Loucy (cell line): Measurements from ENCODE around the gene JAKMIP3.

Experiments used
- H2AFZ ChIP-seq: fragments of 200-600 bp; sonication (generic); 2 replicates; pipeline ENCODE4 v1.6.0; 2016; ENCODE audit warnings: antibody characterized with exemption, mild to moderate bottlenecking, low read length, moderate library complexity
- H3F3A ChIP-seq: fragments of 200-600 bp; 2 replicates; pipeline ENCODE4 v1.6.0; 2016; ENCODE audit warnings: antibody characterized with exemption, low read depth, mild to moderate bottlenecking
- H3K27me3 ChIP-seq: fragments of 200-600 bp; sonication (generic); 2 replicates; pipeline ENCODE4 v1.6.1; 2014; ENCODE audit warnings: low read length, mild to moderate bottlenecking; ENCODE audit not compliant: insufficient read depth, poor library complexity, severe bottlenecking
- H3K36me3 ChIP-seq: fragments of 200-600 bp; sonication (generic); 2 replicates; pipeline ENCODE4 v1.6.1; 2016; ENCODE audit warnings: low read length; ENCODE audit not compliant: insufficient read depth
- H3K4me1 ChIP-seq: fragments of 200-600 bp; sonication (generic); 2 replicates; pipeline ENCODE4 v1.5.1; 2014; ENCODE audit warnings: low read length, mild to moderate bottlenecking; ENCODE audit not compliant: insufficient read depth, poor library complexity, severe bottlenecking
- H3K4me2 ChIP-seq: fragments of 200-600 bp; sonication (generic); 2 replicates; pipeline ENCODE4 v1.6.0; 2014; ENCODE audit warnings: antibody characterized with exemption, low read length, low read depth, mild to moderate bottlenecking; ENCODE audit not compliant: poor library complexity, severe bottlenecking
- H3K4me3 ChIP-seq: fragments of 200-600 bp; sonication (generic); 2 replicates; pipeline ENCODE4 v1.5.1; 2014; ENCODE audit warnings: low read length, mild to moderate bottlenecking, mixed read lengths; ENCODE audit not compliant: poor library complexity, severe bottlenecking
- H3K79me2 ChIP-seq: fragments of 200-600 bp; sonication (generic); 2 replicates; pipeline ENCODE4 v1.6.1; 2014; ENCODE audit warnings: low read length; ENCODE audit not compliant: insufficient read depth
- H3K9ac ChIP-seq: fragments of 200-600 bp; sonication (generic); 2 replicates; pipeline ENCODE4 v1.6.0; 2014; ENCODE audit warnings: mild to moderate bottlenecking, low read depth, low read length, moderate library complexity; ENCODE audit not compliant: poor library complexity, severe bottlenecking
- H3K9me2 ChIP-seq: fragments of 200-600 bp; sonication (generic); replicated peaks from 2 replicates; pipeline ENCODE4 v1.6.1; 2016; ENCODE audit warnings: low read depth, low read length, mixed read lengths
- H3K9me3 ChIP-seq: fragments of 200-600 bp; sonication (generic); 2 replicates; pipeline ENCODE4 v1.6.1; 2014; ENCODE audit warnings: mild to moderate bottlenecking, antibody characterized with exemption, low read length, low read depth; ENCODE audit not compliant: insufficient read depth
- H4K20me1 ChIP-seq: fragments of 200-600 bp; sonication (generic); 2 replicates; pipeline ENCODE4 v1.6.0; 2014; ENCODE audit warnings: antibody characterized with exemption, low read length, mild to moderate bottlenecking; ENCODE audit not compliant: insufficient read depth, poor library complexity, severe bottlenecking
- EZH2phosphoT487 ChIP-seq: fragments of 200-600 bp; IDR thresholded peaks from 2 replicates; pipeline ENCODE4 v1.6.1; 2018; ENCODE audit warnings: antibody characterized with exemption, mild to moderate bottlenecking, moderate library complexity, borderline replicate concordance
- TF ChIP-seq, protein P1 (sequence below): fragments of 200-600 bp; sonication (generic); conservative IDR thresholded peaks from 2 replicates; pipeline ENCODE4 v1.5.1; 2014; ENCODE audit warnings: mild to moderate bottlenecking, antibody characterized with exemption, low read length

The JAKMIP3 gene

DNA sequence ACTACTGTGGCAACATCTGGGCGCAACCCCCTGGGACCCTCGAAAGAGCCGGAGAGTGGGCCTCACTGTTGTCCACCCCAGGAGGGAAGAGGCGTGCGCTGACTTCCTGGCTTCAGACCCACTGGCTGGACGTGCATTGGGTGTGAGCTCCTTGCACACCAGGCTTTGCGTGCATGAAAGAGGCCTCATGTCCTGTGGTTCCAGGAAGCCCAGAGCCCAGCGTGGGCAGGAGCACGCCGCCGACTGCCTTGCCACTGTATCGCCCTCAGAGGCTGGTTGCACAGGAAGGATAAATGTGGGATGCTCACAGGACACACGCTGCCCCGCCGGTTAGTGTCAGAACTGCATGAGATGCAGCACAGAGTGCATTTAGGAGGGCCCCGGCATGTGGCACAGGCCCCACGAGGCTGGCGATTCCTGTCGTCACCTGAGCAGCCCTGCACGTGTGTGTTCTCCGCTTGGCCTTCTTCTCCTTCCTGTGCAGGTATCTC, 8.5 kb upstream of the JAKMIP3 start:
- H3K9ac ChIP-seq: no peak overlapping the region
- TF ChIP-seq, protein P1, sequence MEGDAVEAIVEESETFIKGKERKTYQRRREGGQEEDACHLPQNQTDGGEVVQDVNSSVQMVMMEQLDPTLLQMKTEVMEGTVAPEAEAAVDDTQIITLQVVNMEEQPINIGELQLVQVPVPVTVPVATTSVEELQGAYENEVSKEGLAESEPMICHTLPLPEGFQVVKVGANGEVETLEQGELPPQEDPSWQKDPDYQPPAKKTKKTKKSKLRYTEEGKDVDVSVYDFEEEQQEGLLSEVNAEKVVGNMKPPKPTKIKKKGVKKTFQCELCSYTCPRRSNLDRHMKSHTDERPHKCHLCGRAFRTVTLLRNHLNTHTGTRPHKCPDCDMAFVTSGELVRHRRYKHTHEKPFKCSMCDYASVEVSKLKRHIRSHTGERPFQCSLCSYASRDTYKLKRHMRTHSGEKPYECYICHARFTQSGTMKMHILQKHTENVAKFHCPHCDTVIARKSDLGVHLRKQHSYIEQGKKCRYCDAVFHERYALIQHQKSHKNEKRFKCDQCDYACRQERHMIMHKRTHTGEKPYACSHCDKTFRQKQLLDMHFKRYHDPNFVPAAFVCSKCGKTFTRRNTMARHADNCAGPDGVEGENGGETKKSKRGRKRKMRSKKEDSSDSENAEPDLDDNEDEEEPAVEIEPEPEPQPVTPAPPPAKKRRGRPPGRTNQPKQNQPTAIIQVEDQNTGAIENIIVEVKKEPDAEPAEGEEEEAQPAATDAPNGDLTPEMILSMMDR: no peak
- TF ChIP-seq EZH2phosphoT487: no peak
- no peaks in the 10 kb centered on the region for H3K36me3 ChIP-seq
- no peaks in the 10 kb centered on the region for H4K20me1 ChIP-seq
- H3K27me3 ChIP-seq: no peaks in the 10 kb centered on the region
- no peak overlapping the region for H3K4me3 ChIP-seq
- H3K9me3 ChIP-seq: peaks cover 22% of the 10 kb centered on the region; the same call in 1 of the 2 replicates
- H3K9me2 ChIP-seq: no peaks in the 10 kb centered on the region
- no peaks in the 10 kb centered on the region for H3K4me1 ChIP-seq
- H2AFZ ChIP-seq: no peak overlapping the region
- H3K79me2 ChIP-seq: no peaks in the 10 kb centered on the region
- no peaks in the 10 kb centered on the region for H3F3A ChIP-seq
- no peak overlapping the region for H3K4me2 ChIP-seq

DNA sequence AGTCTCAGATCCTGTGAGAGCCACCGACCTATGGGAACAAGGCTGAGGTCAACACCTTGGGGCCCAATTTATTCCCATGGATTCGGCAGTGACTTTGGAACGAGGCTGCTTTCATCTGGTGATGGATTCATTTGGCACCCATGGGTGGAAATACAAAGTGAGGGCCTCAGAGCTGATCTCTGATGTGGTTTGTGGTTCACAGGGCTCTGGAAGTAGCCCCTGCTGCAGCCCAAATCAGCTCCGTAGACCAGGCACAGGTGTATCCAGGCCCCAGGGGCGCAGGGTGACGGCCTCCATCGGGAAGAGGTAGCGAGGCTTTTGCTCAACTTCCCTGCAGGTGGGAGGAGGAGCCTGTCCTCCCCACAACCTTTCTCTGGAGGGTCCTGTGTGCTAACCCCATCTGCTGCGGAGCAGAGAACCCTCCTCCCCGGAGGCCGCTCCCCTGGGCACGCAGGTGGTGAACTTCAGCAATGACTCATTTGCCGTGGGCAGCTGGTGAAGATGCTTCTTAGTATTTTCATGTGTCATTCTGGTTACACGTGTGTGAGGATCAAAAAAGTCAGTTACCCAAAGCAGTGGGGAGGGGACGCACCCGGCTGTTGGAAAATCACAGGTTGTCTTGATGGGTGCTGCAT, 7.5 kb upstream of the JAKMIP3 start:
- no peak overlapping the region for H2AFZ ChIP-seq
- H3K9me3 ChIP-seq: peaks cover 13% of the 10 kb centered on the region; the same call in 1 of the 2 replicates
- no peaks in the 10 kb centered on the region for H3K9me2 ChIP-seq
- H3K4me1 ChIP-seq: no peaks in the 10 kb centered on the region
- no peaks in the 10 kb centered on the region for H4K20me1 ChIP-seq
- no peaks in the 10 kb centered on the region for H3K27me3 ChIP-seq
- H3F3A ChIP-seq: no peaks in the 10 kb centered on the region
- no peak overlapping the region for H3K9ac ChIP-seq
- H3K4me2 ChIP-seq: no peak overlapping the region
- TF ChIP-seq, protein P1: no peak
- no peak for TF ChIP-seq EZH2phosphoT487
- H3K79me2 ChIP-seq: no peaks in the 10 kb centered on the region
- no peaks in the 10 kb centered on the region for H3K36me3 ChIP-seq
- no peak overlapping the region for H3K4me3 ChIP-seq

DNA sequence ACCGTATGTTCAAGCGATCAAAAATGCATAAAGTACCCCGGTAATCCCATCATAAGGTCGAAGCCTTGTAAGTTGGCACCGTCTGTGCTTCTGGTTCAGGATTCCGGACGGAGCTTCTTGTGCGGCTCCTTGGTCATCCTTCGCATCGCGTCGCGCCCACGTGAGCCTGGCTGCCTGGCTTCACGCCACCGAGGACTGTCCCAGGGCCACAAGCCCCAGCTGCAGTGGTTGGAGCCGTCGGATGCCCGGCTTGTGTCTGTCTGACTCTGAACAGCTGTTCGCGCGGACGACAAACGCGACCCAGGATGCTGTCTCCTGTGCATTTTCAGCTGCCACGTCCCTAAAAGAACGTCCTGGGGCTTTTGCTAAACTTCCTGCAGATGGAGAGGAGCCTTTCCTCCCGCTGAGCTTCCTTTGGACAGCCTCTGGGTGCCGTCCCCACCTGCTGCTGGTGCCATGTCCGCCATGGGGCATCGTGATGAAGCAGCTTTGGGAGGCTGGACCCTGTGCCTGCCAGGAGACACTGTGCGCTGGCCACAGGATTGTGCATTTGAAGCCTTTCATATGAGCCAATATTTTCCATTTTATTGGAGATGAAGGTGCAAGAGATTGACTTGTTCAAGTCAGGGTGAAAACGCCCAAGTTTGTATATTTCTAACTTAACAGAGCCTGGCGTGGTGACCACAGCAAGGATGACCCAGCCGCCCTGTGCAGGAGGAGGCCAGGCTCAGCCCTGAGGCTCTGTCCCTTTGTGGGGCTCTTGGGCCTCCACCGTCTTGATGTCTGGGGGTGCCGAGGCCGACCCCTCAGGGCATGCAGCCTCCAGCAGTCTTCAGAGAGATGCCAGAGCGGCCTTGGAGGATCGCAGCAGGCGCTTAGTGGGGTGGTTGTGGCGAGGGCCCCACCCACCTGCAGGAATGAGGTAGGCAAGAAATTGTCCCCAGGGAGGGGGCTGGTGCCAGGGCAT, 6.7 kb upstream of the JAKMIP3 start:
- H3K9ac ChIP-seq: no peak overlapping the region
- no peaks in the 10 kb centered on the region for H4K20me1 ChIP-seq
- H3K36me3 ChIP-seq: no peaks in the 10 kb centered on the region

More for the DNA sequence above, 6.7 kb upstream of the JAKMIP3 start:
- Histone ChIP-seq H3K4me1 (no peaks in the 10 kb centered on the region), H3K27me3 (no peaks in the 10 kb centered on the region), H3F3A (no peaks in the 10 kb centered on the region), H3K4me2 (no peak overlapping the region), H2AFZ (no peak overlapping the region), H3K4me3 (no peak overlapping the region), H3K9me3 (peaks cover 9% of the 10 kb centered on the region; the same call in 1 of the 2 replicates), H3K79me2 (no peaks in the 10 kb centered on the region), H3K9me2 (no peaks in the 10 kb centered on the region)
- TF ChIP-seq, protein P1: no peak
- TF ChIP-seq EZH2phosphoT487: no peak
